H4 (cell line): ENCODE results near the gene PDCD4. TPM values are rescaled to one million over a fixed set of nuclear protein-coding genes. Genes with fewer than 3 reads are reported as not detected.

Source experiments
- DNase-seq: peaks from one replicate; pipeline ENCODE4 v3.0.0-alpha.2; 2015; ENCODE audit warnings: low spot score
- total RNA-seq: library from RNA; depleted of rRNA; stranded (reverse); fragments of >200 nt; shearing (Covaris generic); gene quantifications from 2 replicates; pipeline ENCODE4 v1.2.3, GENCODE V29; 2014; rRNA removed

PDCD4 gene
- total RNA-seq, 1 experiment from 2014 or later: 32.6 TPM

DNA sequence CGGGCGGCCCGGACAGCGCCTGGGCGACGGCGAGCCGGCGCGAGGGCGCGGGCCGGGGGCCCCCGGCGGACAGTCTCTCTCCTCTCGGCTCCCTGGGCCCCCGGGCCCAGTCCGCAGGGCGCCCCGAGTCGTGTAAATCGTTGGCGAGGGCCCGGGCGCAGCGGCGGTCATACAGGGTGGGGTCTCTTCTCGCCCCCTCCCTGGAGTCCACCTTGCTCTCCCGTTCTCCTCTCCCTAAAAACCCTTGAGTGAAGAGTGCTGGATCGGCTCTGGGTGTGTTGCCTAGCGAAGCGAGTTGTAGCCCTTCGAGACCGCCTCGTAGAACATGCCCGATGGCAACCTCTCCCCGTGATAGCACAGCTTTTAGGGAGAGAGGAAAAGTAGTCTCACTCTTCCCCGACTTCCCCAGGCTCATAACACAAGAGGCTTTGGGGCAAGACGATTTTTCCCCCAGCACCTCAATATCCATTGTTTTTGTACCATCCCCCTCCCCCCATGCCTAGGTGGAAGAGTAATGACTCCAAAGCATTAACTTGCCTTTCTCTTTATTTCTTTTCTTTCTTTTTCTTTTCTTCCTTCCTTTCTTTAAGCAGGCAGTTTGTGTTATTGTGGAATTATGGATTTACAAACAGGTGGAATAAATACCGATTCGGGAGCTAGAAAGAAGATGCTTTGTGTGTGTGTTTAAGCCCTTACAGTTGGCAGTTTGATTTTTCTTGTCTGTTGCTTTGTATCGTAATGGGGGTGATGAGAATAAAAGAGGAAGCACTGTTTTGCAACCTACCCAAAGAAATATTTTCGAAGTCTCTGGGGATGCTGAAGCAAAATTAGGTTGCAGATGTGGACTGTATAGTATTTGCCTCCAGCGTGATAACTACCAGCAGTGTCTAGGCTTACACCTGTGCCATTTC lies 48.5 kb downstream of the PDCD4 start:
- DNase-seq: peak; percentile 19

DNA sequence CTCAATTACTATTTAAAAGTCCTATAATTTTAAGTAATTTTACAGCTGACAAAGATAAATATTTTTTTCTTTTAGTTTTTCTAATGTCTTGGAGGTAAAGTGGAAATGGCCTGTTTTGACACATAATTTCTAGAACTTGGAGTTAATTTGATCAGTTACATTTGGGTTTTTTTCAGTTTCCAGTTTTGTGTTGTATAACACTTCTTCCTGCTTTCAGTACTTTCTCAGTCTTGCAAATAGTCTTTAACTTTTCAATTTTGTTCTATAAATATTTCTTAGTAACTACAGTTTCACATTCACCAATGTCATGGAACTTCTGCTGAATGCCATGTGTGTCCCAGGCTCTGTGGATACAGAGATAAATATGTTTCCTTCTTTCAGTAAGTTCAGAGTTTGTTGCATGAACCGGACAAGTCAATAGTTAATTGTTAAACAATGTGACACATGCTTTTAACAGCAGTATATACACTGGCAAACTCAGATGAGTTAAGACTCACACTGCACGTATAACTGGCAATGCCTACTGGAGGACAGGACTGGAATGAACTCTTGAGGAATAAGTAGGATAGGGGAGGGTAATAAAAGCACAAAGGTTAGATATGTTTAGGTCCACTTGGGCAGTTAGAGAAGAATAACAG lies 52.2 kb downstream of the PDCD4 start:
- no peak for DNase-seq

DNA sequence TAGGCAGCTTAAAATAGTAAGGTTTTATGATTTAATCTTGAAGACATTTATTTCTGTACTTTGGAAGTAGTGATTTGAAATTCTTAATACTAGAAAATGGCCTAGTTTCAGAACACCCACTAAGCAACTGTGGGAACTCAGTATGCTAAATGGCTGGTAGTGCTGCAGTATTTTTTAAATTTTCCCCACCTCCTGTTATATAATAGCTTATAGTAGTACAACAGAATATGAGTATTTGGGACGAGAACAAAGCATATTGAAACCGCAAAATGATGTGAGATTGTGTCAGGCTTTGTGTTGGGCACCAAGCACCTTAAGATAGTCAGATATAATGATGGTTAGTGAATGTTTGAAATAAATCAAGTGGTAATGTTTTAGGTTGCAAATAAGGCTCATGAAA lies 55.7 kb downstream of the PDCD4 start:
- no peak for DNase-seq

DNA sequence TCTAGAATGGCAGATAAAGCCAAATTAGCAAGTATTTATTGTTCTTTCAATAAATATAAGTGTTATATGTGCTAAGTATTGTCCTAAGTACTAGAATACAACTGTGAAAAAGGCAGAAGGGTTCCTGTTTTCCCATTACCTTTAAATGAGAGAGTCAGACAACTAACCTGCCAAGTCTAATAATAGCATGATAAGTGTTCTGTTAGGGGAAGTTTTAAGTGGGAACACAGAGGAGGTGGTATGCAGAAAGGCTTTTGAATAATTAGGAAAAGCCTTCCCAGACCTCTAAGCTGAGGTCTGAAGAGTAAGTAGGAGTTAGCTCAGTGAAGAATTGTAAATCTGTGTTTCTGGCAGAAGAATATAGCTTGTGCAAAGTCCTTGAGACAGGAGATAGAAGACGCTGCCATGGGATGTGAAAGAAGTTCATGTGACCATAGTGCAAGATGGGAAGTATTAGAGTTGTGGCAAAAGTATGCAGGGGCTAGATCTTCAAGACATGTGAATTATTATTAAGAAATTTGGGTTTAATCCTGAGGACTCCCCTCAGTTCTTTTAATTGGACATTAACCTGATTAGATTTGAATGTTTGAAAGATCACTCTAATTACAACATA lies 60.1 kb downstream of the PDCD4 start:
- no peak for DNase-seq

DNA sequence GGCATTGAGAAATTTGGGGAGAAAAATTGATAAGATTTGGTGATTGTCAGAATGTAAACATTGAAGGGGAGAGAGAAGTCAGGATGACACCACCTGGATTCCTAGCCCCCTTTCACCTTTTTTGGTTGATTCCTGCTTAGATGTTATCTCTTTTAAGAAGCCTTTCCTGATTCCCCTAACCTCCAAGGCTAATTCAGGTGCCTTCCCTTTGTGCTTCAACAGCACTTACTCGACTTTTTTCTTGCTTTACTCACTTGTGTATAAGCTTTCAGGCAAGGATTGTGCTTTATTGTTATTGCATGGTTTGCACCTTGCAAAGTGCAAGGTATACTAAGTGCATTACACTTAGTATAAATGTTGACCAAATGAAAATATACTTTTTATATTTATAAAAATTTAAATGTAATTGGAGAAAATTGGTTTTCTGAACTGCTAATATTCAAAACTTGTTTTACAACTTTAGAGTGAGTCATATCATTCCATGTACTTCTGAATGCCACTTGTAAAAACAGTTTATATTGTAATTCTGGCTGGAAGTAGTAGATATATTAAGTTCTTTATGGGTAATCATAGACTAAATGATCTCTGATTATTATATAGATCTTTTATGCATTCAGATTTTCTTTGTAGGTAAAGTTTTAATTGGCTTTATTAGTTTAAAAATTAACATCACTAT lies 60.9 kb downstream of the PDCD4 start:
- no peak for DNase-seq

DNA sequence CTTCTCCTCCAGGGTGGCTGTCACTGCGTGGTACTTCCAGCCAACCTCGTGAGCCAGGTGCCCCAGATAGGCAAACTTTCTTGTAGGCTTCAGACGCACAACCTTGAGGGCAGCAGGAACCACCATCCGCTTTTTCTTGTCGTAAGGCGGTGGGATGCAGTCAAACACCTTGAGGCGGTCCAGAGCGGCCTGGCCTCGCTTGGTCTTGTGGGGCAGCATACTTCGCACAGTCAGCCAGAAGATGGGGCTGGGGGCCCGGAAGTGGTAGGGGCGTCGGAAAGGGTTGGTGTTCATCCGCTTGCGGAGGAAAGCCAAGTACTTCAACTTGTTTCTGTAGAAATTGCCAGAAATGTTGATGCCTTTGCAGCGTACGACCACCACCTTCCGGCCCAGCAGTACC lies 65.0 kb downstream of the PDCD4 start:
- no peak for DNase-seq

DNA sequence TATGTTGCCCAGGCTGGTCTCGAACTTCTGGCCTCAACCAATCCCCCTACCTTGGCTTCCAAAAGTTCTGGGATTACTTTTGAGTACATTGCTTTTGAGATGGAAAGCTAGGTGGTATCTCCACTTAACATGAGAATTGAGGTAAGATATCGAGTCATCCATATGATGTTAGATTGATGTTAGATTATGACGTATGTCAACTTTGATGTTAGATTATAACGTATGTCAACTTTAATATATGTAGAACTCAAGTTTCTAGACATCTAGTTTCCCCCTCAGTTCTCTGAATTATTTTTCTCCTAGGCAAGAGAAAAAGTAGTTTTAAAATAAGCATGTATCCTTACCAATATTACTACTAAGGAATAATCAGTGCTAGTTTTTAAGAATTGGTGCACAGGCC lies 67.7 kb downstream of the PDCD4 start:
- DNase-seq: no peak

DNA sequence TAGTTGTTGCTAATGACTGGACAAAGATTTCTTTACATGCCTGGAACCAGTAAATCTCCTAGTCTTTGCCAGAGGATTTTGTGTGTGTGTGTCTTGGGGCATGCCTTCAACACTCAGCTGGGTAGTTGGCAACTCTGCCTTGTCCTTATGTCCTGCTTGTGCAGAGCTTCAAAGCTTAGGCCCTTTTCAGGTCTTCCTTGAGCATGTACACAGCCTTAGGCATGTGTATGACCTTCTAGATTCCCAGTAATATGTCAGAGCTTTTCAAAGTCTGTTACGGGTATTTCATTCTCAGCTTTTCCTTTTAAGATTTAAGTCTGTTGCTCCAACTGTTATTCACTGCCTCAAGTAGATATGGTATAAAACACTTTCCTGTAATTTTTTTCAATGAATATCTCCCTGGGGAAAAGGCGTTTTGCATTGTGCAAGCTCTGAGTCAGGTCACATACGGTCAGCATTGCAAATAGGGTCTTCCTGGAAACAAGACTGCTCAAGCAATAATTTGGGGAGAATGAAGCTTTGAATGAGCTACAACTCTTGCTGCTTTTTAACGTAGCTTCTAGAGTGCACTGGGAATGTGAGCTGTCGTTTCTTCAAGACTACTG lies 73.2 kb downstream of the PDCD4 start:
- DNase-seq: no peak

DNA sequence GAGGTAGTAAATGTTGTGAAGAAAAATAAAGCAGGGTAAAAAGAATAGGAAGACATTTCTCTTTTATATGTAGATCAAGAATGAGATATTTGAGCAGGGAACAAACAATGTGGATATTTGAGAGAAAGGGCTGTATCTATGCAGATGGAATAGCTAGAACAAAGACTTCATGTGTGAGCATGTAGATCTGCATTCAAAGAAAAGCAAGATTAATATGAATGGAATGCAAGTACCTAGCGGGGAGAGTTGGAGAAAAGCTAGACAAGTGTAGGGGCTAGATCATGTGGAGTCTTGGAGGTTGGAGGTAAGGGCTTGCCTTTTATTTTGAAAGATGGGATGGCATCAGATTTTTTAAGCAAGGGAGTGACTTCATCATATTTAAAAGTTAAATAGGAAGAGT lies 74.8 kb downstream of the PDCD4 start:
- DNase-seq: no peak

DNA sequence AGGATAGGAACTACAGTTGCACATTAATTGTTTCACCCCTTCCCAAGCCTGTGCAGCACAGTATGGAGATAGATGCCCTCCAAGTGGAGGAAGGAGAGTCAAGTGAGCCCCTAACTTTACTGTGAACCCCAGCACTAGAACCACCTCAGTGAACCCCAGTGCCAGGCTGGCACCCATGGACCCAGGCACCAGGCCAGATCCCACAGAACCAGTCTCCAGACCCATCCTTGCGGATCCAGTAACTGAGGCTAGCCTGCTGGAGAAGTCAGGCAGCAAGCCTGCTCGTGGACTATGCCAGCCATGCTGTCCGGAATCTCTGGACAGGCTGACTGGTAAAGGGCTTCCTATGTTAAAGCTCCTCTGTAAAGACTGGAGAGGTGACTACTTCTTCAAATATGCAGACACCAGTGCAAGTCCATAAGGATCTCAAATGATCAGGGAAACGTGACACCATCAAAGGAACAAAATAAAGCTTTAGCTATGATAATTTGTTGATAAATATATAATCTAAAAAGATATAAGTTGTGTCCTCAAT lies 75.4 kb downstream of the PDCD4 start:
- DNase-seq: no peak

Other genes starting within 250 kb of the PDCD4 start
- gene RBM20, start 227.6 kb upstream of the PDCD4 start, total RNA-seq: 4.2 and 4.6 TPM in 2 replicates
- gene BBIP1, start 47.3 kb downstream of the PDCD4 start, total RNA-seq: 21.5 and 43.3 TPM in 2 replicates
- gene SHOC2, start 47.7 kb downstream of the PDCD4 start, total RNA-seq: 20.8 and 29.0 TPM in 2 replicates
- not detected in 2 replicates for gene ADRA2A, start 205.1 kb downstream of the PDCD4 start, total RNA-seq